ENCODE data around the gene P2RX3.

P2RX3 gene

DNA sequence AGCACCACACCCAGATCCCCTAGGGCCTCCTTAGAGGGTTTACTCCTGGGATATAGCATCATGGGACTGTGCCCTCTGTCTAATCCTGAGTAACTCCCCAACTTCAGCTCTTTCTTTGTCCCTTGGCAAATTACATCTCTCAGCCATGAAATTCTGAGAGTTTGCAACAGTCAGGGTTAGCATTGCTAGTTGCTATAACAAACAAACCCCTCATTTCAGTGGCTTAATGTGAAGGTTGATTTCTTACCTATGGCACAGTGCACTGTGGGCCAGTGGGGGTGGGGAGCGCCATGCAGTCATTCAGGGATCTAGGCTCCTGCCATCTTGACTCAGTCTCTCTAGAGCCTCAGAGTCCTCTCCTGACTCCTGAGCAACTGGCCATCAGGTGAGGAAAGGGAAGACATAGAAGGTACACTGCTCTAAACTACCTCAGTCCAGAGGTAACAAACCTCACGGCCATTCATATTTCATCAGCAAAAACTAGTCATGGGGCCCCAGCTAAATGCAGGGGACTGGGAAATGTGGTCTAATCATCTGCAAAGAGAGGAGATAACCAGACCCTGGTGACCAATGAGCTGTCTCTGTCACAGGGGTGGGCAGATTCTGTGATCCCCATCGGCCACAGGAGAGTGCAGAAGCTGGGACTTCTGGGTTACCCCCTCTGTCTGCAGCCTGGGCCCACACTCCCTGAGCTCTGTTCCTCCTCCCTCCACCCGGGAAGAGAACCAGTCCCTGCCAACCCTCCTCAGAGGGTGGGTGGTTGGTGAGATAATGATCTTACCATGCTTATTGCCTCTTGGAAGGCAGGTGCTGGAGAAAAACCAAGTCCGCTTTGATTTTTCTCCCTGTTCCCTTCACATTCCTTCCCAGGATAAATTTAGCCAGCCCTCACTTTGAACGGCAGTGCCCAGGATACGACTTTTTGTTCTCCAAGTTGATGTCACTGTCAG lies 25.3 kb downstream of the P2RX3 start:
- H3K27ac ChIP-seq: no peak overlapping the region
- no peak for DNase-seq (ENCODE audit: low spot score)
- POLR2A ChIA-PET (ENCODE audit: low non-redundant PET): no interaction called here
- CTCF ChIA-PET: interaction anchor here (1.2 kb wide), 1 partner anchor 95 kb away, joined by 4 read pairs; no protein-coding TSS in a partner anchor
- TF ChIP-seq, protein P1, sequence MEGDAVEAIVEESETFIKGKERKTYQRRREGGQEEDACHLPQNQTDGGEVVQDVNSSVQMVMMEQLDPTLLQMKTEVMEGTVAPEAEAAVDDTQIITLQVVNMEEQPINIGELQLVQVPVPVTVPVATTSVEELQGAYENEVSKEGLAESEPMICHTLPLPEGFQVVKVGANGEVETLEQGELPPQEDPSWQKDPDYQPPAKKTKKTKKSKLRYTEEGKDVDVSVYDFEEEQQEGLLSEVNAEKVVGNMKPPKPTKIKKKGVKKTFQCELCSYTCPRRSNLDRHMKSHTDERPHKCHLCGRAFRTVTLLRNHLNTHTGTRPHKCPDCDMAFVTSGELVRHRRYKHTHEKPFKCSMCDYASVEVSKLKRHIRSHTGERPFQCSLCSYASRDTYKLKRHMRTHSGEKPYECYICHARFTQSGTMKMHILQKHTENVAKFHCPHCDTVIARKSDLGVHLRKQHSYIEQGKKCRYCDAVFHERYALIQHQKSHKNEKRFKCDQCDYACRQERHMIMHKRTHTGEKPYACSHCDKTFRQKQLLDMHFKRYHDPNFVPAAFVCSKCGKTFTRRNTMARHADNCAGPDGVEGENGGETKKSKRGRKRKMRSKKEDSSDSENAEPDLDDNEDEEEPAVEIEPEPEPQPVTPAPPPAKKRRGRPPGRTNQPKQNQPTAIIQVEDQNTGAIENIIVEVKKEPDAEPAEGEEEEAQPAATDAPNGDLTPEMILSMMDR (conservative IDR thresholded peaks at IDR 0.05; ENCODE audit: low read depth): no peak

DNA sequence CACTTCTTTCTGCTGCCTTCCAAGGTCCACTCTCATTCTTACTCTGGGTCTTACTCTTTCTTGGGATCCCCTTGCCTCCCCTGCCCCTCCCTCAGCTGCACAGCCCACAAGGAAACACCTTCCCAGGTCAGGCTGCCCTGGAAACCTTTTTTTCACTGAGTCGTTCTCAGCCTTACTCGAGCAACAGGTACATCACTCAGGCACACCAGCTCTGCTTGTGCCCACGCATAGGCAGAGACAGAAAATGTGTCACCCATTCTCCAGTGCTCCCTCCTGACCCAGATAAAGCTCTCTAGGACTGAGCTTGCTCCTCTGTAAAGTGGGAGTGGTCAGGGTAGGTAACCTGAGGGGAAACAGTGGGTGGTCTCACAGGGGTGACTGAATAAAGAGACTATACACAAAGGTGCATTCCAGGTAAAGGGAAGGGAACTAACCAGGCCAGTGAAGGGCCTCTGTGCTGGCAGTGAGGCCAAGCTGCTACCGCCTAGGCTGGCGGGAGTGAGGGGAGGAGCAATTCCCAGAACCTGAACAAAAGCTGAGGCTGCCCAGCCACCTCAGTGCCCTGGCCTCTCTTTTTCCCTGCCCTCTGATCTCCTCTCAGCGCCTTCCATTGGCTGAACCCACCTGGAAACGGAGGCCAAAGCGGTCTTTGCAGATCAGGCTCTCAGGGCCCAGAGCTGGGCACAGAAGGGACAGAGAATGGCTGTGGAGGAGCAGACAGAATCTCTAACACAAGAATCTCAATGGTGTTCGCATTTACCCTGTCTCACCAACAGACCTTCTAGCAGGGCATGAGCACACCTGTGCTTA lies 26.9 kb downstream of the P2RX3 start:
- ChIA-PET POLR2A (ENCODE audit: low non-redundant PET) (no interaction called here), CTCF (interaction anchor here (0.6 to 0.7 kb wide), 2 partner anchors 93 to 950 kb away, joined by 4 read pairs; no protein-coding TSS in a partner anchor)
- no peak for DNase-seq (ENCODE audit: low spot score)
- TF ChIP-seq, protein P1 (conservative IDR thresholded peaks at IDR 0.05; ENCODE audit: low read depth): no peak
- no peak overlapping the region for H3K27ac ChIP-seq

DNA sequence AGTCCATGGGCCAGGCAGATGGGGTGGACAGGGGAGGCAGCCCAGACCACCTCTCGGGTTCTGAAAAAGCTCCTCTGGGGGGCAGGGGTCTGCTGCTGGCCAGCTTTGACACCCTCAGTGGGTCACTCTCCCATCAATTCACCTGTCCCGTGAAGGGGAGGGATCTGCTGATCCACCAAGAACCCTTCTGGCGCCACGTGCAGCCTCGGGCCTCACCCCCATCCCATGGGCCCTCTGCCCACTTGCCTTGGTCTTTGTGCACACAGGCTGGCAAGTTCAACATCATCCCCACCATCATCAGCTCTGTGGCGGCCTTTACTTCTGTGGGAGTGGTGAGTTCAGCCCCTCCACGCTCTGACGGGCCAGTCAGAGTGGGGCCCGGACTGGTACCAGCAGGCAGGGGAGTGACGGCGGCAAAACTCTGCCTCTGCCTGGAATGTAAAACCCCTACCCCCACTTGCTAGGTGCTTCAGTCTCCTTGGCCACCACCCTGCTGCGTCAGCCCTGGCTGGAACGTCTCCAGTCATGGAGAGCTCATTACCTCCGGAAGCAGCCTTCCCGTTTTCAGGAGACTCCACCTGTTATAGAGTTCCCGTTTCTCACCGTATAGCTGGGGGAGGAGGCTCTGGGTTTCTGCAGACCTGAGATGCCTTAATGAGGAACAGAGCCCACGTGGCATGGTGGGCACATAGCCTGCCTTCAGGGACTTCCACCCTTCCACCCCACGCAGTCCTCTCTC lies 30.1 kb downstream of the P2RX3 start:
- TF ChIP-seq, protein P1 (conservative IDR thresholded peaks at IDR 0.05; ENCODE audit: low read depth): no peak
- no peak overlapping the region for H3K27ac ChIP-seq
- ChIA-PET CTCF (interaction anchor here (0.6 kb wide), 1 partner anchor 21 kb away, joined by 7 read pairs; no protein-coding TSS in a partner anchor), POLR2A (ENCODE audit: low non-redundant PET) (no interaction called here)
- peak; percentile 13 for DNase-seq (ENCODE audit: low spot score)

DNA sequence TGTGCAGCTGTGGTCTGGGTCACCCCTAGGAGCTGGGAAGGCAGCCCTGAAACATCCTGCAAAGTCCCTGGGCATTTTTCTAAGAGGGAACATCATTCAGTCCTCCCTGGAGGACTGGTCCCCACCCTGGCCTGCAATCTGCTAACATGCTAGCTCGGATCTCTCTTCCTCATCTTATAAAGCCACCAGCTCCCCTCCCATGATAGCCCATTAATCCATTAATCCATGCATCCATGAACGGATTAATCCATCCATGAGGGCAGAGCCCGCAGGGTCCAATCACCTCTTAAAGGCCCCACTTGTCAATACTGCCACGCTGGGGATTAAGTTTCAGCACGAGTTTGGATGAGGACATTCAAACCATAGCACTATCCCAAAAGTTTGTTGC lies 30.7 kb downstream of the P2RX3 start:
- TF ChIP-seq, protein P1 (conservative IDR thresholded peaks at IDR 0.05; ENCODE audit: low read depth): no peak
- POLR2A ChIA-PET (ENCODE audit: low non-redundant PET): no interaction called here
- DNase-seq (ENCODE audit: low spot score): no peak
- CTCF ChIA-PET: interaction anchor here (0.6 kb wide), 2 partner anchors 20 to 168 kb away, joined by 3 to 7 read pairs; no protein-coding TSS in a partner anchor
- no peak overlapping the region for H3K27ac ChIP-seq

DNA sequence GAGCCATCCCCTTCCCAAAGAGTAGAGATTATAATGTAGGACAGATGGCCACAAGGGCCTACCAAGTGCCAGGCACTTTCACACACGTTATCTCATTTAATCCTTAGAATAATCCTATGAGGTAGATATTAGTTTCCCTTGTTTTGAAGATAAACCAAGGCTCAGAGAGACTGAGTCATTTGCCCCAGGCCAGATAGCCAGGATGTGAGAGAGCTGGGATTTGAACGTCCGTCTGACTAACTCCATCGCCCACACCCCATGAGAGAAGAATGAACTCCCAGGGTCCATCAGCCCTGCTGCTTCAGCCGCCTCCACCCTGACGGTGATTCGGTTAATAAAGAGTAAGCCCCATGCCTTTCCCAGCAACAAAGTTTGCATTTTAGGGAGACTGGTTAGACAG lies 32.1 kb downstream of the P2RX3 start:
- TF ChIP-seq, protein P1 (conservative IDR thresholded peaks at IDR 0.05; ENCODE audit: low read depth): no peak
- peak; percentile 39 for DNase-seq (ENCODE audit: low spot score)
- CTCF ChIA-PET: interaction anchor here (0.6 kb wide), 1 partner anchor 107 kb away, joined by 3 read pairs; no protein-coding TSS in a partner anchor
- H3K27ac ChIP-seq: no peak overlapping the region
- POLR2A ChIA-PET (ENCODE audit: low non-redundant PET): no interaction called here

DNA sequence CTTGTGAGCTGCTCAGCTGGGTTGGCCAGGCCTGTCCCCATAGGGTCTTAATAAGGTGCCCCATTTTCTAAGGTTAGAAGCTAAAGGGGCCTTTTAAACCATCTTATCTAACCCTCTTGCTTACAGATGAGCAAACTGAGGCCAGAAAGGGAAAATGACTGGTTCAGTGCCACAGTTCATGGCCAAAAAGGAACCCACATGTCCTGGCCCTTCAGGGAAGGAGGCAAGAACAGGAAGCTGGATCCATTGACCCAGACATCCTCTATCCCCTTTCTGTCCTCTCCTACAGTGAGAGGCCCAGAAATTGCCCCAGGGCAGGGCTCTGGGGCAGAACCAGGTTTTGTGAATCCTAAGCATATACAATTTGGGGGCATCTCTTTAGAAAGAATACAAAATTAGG lies 32.8 kb downstream of the P2RX3 start:
- H3K27ac ChIP-seq: no peak overlapping the region
- DNase-seq (ENCODE audit: low spot score): no peak
- ChIA-PET CTCF (no interaction called here), POLR2A (ENCODE audit: low non-redundant PET) (no interaction called here)
- TF ChIP-seq, protein P1 (conservative IDR thresholded peaks at IDR 0.05; ENCODE audit: low read depth): no peak
